NCI-H1694 (cell line): ENCODE measurements around the gene TRIM72.
"Not testable (repeated sequence)": the region's sequence is repeated elsewhere in the genome, so short reads cannot be mapped to it uniquely, and the experiment has no call there.

ENCODE experiments used
- DNase-seq: peaks from one replicate; lab custom pipeline; 2025; lab: John Stamatoyannopoulos, UW

Gene TRIM72

GRCh38 chr16:31190818-31191444 is 23.0 kb upstream of the TRIM72 start:
- no peak for DNase-seq

- DNase-seq = no peak
Measured at GRCh38 chr16:31191697-31192428, 22.1 kb upstream of the TRIM72 start.

- no peak for DNase-seq
Measured at GRCh38 chr16:31192856-31193642, 20.9 kb upstream of the TRIM72 start.

GRCh38 chr16:31193874-31194273 is 20.0 kb upstream of the TRIM72 start:
- DNase-seq = no peak

GRCh38 chr16:31194898-31195297 is 19.0 kb upstream of the TRIM72 start:
- no peak for DNase-seq

- DNase-seq = not testable (repeated sequence)
Measured at GRCh38 chr16:31195861-31196260, 18.1 kb upstream of the TRIM72 start.

GRCh38 chr16:31196324-31197088 is 17.4 kb upstream of the TRIM72 start:
- DNase-seq = no peak

GRCh38 chr16:31198207-31198882 is 15.6 kb upstream of the TRIM72 start:
- no peak for DNase-seq

GRCh38 chr16:31199430-31200041 is 14.4 kb upstream of the TRIM72 start:
- no peak for DNase-seq

GRCh38 chr16:31200111-31200510 is 13.8 kb upstream of the TRIM72 start:
- not testable (repeated sequence) for DNase-seq

- DNase-seq = no peak
Measured at GRCh38 chr16:31200821-31201568, 12.9 kb upstream of the TRIM72 start.

- DNase-seq = no peak
Measured at GRCh38 chr16:31201582-31202413, 12.1 kb upstream of the TRIM72 start.

GRCh38 chr16:31202414-31203375 is 11.2 kb upstream of the TRIM72 start, which contains the start of gene PYCARD:
PYCARD (minus strand) TSS chr16:31202760; CDS start chr16:31202690, 70 bp downstream.
- no peak for DNase-seq

GRCh38 chr16:31204871-31205666 is 8.8 kb upstream of the TRIM72 start:
- DNase-seq = no peak

GRCh38 chr16:31206776-31207175 is 7.1 kb upstream of the TRIM72 start:
- no peak for DNase-seq

GRCh38 chr16:31213342-31213741 is 577 bp upstream of the TRIM72 start:
- no peak for DNase-seq

- DNase-seq = no peak
Measured at GRCh38 chr16:31214708-31215286, 878 bp downstream of the TRIM72 start.
